Activated B cell treated with CpG ODN at 0.5 μM for 24 hours (primary cell): ENCODE measurements around the gene KBTBD3. TPM values are rescaled to one million over a fixed set of nuclear protein-coding genes. Genes with fewer than 3 reads are reported as not detected.
A peak's percentile ranks its signal among the peaks of the same experiment; 100 is the strongest.

Experiments
- ATAC-seq: fragments of 200-7000 bp; cut with Tn5 transposase; one replicate; pipeline ENCODE4 v1.10.0; 2021; ENCODE audit warnings: low read depth, mild to moderate bottlenecking, moderate library complexity
- CTCF ChIA-PET: fragments of 350-600 bp; sonication (Branson Sonifier 250); formaldehyde crosslinking; loops from one replicate; lab custom pipeline; 2021; ENCODE audit warnings: antibody characterized with exemption; lab: Charles Lee
- POLR2A ChIA-PET: fragments of 350-600 bp; sonication (Branson Sonifier 250); formaldehyde crosslinking; loops from one replicate; lab custom pipeline; 2021; ENCODE audit warnings: antibody characterized with exemption; lab: Charles Lee
- DNase-seq: peaks from one replicate; pipeline ENCODE4 v3.0.0; 2022
- H3K27ac Mint-ChIP-seq: one replicate; pipeline ENCODE4 v1.8.0; 2020; ENCODE audit warnings: mixed read lengths
- H3K27me3 Mint-ChIP-seq: one replicate; pipeline ENCODE4 v1.8.0; 2021; ENCODE audit warnings: mixed read lengths
- H3K36me3 Mint-ChIP-seq: one replicate; pipeline ENCODE4 v1.8.0; 2021; ENCODE audit warnings: low read depth, mixed read lengths
- H3K4me1 Mint-ChIP-seq: one replicate; pipeline ENCODE4 v1.8.0; 2021; ENCODE audit warnings: mixed read lengths
- H3K4me3 Mint-ChIP-seq: one replicate; pipeline ENCODE4 v1.8.0; 2020; ENCODE audit warnings: mild to moderate bottlenecking, mixed read lengths
- H3K9me3 Mint-ChIP-seq: one replicate; pipeline ENCODE4 v1.8.0; 2020; ENCODE audit warnings: mixed read lengths
- CTCF ChIP-seq: fragments of 200-600 bp; IDR thresholded peaks from one replicate; pipeline ENCODE4 v1.8.0; 2022; ENCODE audit warnings: antibody characterized with exemption, mild to moderate bottlenecking
- intact Hi-C: fragments of 100-400 bp; cut with micrococcal nuclease; formaldehyde crosslinking; loops from one replicate; pipeline ENCODE4 v1.15.1; 2024
- total RNA-seq: library from RNA; stranded (reverse); gene quantifications from 2 replicates; pipeline ENCODE4 v1.2.3, GENCODE V29; 2022

KBTBD3 gene
- total RNA-seq, 1 donor from 2014 or later: 7.7 TPM

GRCh38 chr11:106086850-106087249, 9.7 kb upstream of the KBTBD3 start:
- Mint-ChIP-seq H3K4me3 (no peak overlapping the region), H3K27me3 (no peaks in the 10 kb centered on the region), H3K36me3 (peaks cover 66% of the 10 kb centered on the region), H3K4me1 (peaks cover 40% of the 10 kb centered on the region), H3K9me3 (no peaks in the 10 kb centered on the region), H3K27ac (no peak overlapping the region)
- DNase-seq: no peak
- POLR2A ChIA-PET: no interaction called here
- intact Hi-C loops: loop anchor here (5.0 kb wide), 1 partner anchor 950 kb away; no protein-coding TSS in a partner anchor
- TF ChIP-seq CTCF: no peak
- ATAC-seq: no peak
- CTCF ChIA-PET: interaction anchor here (0.8 kb wide), 1 partner anchor 8 kb away, joined by 3 read pairs; no protein-coding TSS in a partner anchor

- H3K4me3 Mint-ChIP-seq: no peak overlapping the region
- ATAC-seq (no peak), DNase-seq (no peak)
- H3K4me1 Mint-ChIP-seq: peaks cover 46% of the 10 kb centered on the region
- ChIA-PET CTCF (no interaction called here), POLR2A (no interaction called here)
- no peak overlapping the region for H3K27ac Mint-ChIP-seq
- H3K9me3 Mint-ChIP-seq: no peaks in the 10 kb centered on the region
- TF ChIP-seq CTCF: no peak
- H3K36me3 Mint-ChIP-seq: peaks cover 65% of the 10 kb centered on the region
- intact Hi-C loops: loop anchor here (5.0 kb wide), 1 partner anchor 951 kb away; no protein-coding TSS in a partner anchor
- H3K27me3 Mint-ChIP-seq: no peaks in the 10 kb centered on the region
Measured at GRCh38 chr11:106086135-106086534, 9.0 kb upstream of the KBTBD3 start.

- ATAC-seq: no peak
- Mint-ChIP-seq H3K4me3 (no peak overlapping the region), H3K36me3 (peaks cover 68% of the 10 kb centered on the region), H3K27me3 (no peaks in the 10 kb centered on the region), H3K27ac (no peak overlapping the region), H3K4me1 (peaks cover 56% of the 10 kb centered on the region), H3K9me3 (no peaks in the 10 kb centered on the region)
- ChIA-PET POLR2A (no interaction called here), CTCF (no interaction called here)
- TF ChIP-seq CTCF: no peak
- intact Hi-C loops: no loop called here
- DNase-seq: no peak
Measured at GRCh38 chr11:106082096-106082495, 4.9 kb upstream of the KBTBD3 start.

- no peak for DNase-seq
- TF ChIP-seq CTCF: no peak
- peak; percentile 5 for ATAC-seq
- POLR2A ChIA-PET: interaction anchor here (0.6 to 2.2 kb wide), 7 partner anchors 11 to 1931 kb away, joined by 3 to 13 read pairs (median 3); partner anchors contain the start of genes CUL5 and MSANTD4
- Mint-ChIP-seq H3K4me3 (peak within 1 kb of the TSS; percentile 99), H3K4me1 (peaks cover 44% of the 10 kb centered on the region), H3K36me3 (peaks cover 42% of the 10 kb centered on the region), H3K27ac (peak within 1 kb of the TSS; percentile 98), H3K27me3 (no peaks in the 10 kb centered on the region), H3K9me3 (no peaks in the 10 kb centered on the region)
- CTCF ChIA-PET: interaction anchor here (0.7 to 1.0 kb wide), 2 partner anchors 9 to 10 kb away, joined by 3 to 4 read pairs; no protein-coding TSS in a partner anchor
- intact Hi-C loops: loop anchor here (1.0 to 10.0 kb wide), 8 partner anchors 10 to 1850 kb away; partner anchors contain the start of genes ALKBH8, CARD16, CWF19L2 and MSANTD4
Measured at GRCh38 chr11:106077609-106078455, 685 bp upstream of the KBTBD3 start, which contains the start of gene AASDHPPT. Gene AASDHPPT, plus strand, starts transcription at chr11:106077662. Its CDS starts 49 bp downstream, at chr11:106077711.
